HG03066 (cell line): ENCODE measurements around the gene MAP4K5.
"Not testable (repeated sequence)": the region's sequence is repeated elsewhere in the genome, so short reads cannot be mapped to it uniquely, and the experiment has no call there.

Experiments
- ATAC-seq: cut with Tn5 transposase; IDR thresholded peaks from one replicate; pipeline ENCODE4 v1.9.1; 2021; ENCODE audit warnings: low read depth; ENCODE audit not compliant: unreplicated experiment

The MAP4K5 gene

DNA sequence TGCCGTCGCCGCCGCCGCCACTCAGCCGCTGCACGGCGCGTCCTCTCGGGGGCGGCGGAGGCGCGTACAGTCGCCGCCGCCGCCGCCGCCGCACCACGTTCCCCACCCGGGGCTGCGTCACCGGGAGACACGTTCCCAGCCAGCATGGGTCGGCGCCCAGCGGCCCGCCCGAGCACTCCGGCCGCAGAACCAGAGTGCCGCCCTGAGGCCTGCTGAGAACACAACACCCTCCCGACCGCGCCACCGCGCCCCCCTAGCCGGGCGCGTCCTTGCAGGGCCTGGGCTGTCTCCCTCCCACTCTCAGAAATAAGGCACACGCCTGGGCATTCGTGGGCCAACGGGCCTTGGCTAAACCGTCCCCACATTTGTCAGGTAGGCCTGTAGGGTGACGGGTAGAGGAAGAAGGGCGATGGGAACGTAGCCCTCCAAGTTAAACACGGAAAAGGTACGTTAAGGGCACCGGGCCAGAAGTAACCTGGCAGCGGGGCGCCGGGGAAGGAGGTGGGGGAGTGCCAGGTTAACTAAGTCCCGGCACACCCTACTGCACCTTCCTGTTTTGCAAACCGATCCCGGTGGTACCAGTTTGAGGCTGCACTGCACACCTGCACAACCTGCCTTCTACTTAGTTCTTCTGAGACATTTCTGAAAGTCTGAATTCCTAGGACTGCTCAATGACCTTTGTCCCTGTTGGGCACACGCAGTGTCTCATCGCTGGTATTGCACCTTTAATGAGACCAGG lies at the start of gene MAP4K5:
MAP4K5 (minus strand) TSS at position 68 of the 739 bp plus-strand sequence. CDS start 520 bp downstream, outside the sequence.
- peak; percentile 93 for ATAC-seq

DNA sequence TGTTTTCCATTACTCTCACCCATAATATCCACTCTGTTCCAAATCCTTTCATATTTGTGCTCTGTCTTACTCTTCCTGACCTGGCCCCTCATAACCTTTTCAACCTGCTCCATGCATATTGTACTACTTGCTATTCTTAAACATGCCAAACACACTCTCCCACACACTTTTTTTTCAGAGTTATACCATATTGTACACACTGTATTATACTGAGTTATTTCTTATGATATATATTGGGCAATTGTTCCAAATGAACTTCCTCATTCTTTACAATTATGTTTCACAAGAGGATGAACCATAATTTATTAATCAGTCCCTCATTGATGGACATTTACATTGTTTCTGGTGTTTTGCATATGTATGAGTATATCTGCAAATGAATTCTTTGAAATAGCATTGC lies 46.1 kb upstream of the MAP4K5 start:
- ATAC-seq: no peak

DNA sequence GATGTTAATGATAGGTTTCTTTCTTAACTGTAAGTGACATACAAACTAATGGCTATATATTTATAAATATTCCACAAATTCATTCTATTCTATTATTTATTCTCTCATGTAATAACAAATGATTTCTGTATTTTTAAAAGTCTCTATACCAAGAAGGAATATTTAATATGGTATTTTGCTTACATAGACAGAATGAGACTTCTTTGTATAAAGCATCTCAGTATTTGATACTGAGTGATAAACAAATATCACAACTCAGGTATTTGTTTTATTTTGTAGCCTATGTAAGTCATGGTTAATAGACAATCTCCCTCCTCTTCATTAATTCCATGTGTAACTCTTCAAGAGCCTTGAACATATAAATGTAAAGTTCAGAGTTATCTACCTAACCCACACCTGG lies 45.6 kb upstream of the MAP4K5 start:
- no peak for ATAC-seq

DNA sequence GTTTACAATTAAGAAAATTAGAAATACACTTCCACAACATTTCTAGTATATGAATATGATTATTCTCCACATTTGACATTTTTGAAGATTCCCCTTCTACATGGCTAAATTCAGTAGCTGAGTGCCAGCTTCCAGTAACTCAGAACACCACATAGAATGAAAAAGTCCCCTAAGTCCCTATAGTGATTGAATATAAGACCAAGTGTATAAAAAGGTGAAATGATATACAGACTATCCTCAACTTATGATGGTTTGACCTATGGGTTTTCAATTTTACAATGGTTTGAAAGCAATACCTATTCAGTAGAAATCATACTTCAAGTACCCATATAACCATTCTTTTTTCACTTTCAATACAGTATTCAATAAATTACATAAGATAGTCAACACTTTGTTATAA lies 43.4 kb upstream of the MAP4K5 start:
- ATAC-seq: no peak

DNA sequence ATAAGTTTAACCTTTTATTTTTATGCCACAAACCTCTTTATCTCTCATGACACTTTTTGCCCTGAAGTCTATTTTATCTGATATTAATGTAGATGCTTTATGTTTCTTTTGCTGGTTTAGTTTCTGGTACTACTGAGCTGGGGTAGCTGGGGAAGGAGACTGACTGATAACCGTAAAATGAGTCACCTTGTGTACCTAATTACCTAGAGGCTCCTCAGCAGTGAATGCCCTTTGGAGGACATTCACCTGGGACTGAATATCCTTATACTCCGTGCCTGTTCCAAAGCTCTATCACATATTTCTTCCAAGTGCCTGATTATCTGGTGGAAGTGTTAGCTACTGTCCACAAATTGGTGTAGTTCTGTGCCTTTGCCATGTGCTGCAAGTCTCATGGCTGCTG lies 41.5 kb upstream of the MAP4K5 start:
- no peak for ATAC-seq

DNA sequence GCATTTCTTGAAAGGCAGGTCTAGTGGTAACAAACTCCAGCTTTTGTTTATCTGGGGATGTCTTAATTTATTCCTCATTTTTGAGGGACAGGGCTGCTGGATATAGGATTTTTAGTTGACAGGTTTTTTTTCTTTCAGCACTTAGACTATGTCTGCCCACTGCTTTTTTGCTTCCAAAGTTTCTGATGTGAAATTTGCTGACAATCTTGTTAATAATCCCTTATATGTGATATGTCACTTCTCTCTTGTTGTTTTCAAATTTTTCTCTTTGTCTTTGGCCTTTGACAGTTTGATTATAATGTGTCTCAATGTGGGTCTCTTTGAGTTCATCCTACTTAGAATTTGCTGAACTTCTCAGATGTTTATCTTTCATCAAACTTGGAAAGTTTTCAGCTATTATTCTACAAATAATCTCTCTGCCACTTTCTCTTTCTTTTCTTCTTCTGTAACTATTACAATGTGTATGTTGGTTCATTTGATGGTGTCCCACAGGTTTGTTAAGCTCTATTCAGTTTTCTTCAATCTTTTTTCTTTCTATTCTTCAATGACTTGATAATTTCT lies 37.4 kb upstream of the MAP4K5 start:
- no peak for ATAC-seq

DNA sequence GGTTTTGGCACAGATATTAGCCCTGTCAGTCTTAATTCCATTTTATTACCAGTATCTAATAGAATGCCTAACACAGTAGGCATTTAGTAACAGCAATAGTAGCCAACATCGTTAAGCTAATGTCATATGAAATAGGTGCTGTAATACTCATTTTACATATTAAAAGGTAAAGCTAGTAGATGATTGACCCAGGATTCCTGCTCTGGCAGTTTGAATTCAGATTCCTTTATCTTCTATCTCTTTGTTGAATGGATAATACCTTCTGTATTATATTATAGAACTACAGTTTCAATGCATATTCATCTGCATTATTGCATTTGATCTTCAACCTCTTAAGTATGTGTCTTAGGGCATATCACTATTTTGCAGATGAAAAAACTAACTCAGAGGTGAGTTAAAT lies 30.5 kb upstream of the MAP4K5 start:
- no peak for ATAC-seq

DNA sequence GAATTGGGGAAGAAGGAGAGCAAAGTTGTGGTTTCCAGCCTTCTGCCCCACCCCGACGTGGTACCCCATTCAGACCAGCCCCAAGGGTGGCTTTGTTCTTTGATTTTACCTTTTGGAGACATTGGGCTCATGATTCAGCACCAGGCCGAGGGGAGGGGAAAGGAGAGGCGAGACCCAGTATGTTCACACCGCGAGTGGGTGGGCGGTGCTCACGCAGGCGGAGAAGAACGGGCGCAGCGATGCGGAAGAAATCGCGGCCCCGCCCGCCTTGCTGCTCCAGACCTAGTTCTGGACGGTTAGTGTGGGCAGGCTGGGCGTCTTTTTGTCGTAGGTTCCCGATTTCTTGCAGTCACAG lies 28.5 kb upstream of the MAP4K5 start:
- no peak for ATAC-seq

DNA sequence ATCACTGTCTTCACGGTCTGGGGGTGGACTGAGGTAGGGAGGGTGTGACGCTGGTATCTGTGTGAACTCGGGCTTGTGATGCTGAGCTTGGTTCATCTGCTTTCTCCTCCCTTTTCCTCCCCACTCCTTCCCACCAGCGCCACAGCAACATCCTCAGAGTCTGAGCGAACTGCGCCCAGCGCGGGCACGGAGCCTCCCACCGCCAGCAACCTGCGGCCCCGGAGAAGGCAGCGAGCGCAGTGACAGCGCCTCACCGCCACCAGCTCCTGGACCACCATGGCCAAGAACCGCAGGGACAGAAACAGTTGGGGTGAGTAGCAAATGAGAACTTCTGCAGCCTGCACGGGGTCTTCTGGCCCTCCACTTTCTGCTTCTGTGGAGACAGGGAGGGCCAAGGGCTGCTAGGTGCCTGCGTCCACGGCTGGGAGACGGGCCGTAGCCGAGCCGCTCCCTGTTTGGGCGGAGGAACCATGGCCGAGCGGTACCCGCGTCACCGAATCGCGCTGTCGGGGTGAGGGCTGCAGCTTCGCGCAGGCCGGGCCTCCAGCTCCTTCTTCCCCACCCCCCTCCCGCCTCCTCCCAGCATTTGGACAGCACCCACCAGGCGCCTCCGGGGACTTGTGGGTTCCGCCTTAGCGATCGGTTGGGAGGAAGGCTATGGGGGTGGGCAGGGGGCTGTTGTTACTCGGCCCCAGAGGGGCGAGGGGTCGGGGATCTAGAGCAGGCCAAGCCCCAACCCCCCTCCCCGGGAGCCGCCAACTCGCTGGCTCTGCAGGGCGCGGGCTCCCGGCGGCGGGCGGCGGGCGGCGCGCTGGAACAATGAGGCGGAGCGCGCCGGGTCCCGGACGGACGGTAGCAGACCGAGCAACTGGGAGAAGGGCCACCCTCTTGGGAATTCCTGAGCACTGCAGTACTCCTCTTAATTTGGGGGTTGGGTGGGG lies 27.9 kb upstream of the MAP4K5 start, which contains the start of gene ATL1:
ATL1 (plus strand) TSS at position 156 of the 941 bp plus-strand sequence; CDS start at position 277, 121 bp downstream.
- ATAC-seq: no peak

DNA sequence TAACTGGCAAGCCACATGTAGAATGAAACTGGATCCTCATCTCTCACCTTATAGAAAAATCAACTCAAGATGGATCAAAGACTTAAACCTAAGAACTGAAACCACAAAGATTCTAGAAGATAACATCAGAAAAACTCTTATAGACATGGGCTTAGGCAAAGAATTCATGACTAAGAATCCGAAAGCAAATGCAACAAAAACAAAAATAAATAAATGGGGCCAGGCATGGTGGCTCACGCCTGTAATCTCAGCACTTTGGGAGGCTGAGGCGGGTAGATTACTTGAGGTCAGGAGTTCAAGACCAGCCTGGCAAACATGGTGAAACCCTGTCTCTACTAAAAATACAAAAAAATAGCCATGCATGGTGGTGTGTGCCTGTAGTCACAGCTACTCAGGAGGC lies 20.4 kb upstream of the MAP4K5 start:
- ATAC-seq: not testable (repeated sequence)

DNA sequence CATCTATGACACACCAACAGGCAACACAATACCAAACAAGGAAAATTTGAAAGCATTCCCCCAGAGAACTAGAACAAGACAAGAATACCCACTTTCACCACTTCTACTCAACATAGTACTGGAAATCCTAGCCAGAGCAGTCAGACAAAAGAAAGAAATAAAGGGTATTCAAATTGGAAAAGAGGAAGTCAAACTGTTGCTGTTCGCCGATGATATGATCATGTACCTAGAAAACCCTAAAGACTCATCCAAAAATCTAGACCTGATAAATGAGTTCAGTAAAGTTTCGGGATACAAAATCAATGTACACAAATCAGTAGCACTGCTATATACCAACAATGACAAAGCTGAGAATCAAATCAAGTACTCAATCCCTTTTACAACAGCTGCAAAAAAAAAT lies 19.5 kb upstream of the MAP4K5 start:
- ATAC-seq: no peak

DNA sequence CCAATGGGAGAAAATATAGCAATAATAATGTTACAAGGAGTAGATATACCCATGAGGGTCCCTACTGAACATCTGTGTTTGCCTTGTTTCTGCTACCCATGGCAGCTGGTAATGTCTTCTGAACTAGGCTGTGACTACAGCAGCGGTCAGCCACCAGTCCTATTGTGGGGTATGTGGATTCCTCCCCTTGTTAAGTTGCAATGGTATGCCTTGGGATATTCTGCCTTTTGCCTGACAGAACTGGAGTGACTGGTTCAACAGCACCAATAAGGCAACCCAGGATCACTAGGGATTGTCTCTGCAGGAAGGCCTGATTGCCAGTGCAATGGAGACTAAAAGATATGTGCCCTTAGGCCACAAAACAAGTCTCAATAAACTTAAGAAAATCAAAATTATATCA lies 17.9 kb upstream of the MAP4K5 start:
- no peak for ATAC-seq

DNA sequence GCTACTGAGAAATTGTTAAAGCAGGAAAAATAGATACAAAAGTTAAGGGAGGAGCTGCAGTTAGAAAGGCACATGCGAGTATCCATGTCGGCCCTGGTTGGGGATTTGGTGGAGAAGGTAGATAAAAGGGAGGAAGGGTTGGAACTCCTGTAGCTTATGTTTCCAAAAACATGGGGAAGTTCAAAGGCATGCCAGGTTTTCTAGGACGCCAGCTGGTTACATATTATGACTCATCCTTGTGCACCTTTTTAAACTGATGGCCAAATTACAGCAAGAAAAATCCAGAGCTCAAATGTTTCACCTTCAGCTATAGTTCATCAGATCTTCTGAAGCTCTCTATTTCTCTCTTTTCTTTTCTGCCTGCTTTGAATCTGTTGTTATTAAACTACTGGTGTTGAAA lies 13.2 kb upstream of the MAP4K5 start:
- no peak for ATAC-seq

DNA sequence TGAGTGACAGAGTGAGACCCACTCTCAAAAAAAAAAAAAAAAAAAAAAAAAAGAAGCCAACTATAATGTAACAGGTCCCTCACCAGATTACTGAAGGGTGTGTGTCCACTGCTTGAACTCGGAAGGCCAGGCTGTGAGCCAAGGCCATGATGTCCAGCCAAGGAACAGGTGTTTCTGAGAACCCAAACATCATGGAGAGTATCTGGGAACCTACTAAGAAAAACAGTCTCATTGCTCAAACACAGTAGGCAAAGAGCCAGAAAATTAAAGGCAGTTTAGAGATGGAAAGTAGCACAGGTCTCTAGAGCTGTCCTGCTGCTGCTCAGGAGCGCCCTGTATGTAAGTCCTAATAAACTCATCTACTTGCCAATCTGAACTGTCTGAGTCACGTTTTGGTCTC lies 12.5 kb upstream of the MAP4K5 start:
- ATAC-seq: no peak

DNA sequence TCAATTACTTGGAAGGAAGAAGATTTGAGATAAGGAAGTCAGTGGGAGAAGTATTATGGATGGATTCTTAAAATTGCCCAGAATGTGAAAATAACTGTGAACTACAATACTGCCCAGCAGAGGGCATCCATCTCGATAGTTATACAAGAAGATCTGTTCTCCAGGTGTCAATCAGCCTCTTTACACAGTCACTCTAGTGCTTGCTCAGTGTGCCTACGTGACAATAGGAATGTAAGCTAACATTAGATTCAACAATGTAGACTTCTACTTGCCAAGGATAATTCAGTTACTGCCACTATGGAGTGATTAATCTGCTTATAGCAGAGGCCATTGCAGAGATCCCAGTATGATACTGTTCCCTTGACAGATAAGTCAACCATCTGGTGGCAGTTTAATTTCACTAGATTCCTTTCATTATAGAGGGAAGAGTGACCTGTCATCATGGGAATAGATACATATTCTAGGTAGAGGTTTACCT lies 10.6 kb upstream of the MAP4K5 start:
- no peak for ATAC-seq

DNA sequence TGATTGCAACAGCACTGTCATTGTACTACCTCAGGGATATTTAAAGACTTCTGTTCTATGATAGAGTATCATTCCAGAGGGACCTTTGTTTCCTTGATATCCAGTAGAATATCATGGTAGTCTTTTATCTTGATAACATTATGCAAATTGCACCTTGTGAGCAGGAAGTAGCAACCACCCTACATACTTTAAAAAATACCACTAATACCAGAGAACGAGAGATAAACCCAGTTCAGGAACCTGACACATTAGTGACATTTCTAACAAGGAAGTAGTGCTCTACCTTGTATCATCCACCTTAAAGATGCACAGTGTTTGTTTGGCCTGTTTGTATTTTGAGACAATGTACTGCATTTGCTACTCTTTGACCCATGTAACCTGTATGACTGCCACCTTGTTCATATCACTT lies 8.8 kb upstream of the MAP4K5 start:
- ATAC-seq: no peak

DNA sequence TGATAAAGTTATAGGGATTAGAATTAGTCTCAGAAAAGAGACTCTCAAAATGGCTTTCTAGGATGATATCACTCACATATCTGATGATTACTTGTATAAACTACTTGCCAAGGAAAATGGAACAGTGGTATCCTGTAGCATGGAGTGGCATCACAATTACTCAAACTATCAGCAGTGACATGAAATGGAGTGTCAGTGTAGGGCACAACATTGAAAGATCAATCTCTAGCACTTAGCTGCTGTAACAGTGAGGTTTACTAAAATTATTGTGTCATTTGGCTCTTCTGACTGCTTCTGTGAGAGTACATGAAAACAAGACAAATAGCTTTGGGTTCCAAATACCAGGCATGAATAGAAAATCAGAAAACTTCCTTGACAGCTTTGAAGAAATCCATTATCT lies 6.7 kb upstream of the MAP4K5 start:
- ATAC-seq: no peak

DNA sequence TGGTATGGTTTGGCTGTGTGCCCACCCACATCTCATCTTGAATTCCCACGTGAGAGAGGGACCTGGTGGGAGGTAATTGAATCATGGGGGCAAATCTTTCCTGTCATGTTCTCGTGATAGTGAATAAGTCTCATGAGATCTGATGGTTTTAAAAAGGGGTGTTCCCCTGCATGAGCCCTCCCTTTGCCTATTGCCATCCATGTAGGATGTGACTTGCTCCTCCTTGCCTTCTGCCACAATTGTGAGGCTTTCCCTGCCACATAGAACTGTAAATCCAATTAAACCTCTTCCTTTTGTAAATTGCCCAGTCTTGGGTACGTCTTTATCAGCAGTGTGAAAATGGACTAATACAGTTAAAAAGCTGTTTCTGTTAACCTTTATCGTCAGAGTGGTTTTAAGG lies 5.7 kb upstream of the MAP4K5 start:
- not testable (repeated sequence) for ATAC-seq

DNA sequence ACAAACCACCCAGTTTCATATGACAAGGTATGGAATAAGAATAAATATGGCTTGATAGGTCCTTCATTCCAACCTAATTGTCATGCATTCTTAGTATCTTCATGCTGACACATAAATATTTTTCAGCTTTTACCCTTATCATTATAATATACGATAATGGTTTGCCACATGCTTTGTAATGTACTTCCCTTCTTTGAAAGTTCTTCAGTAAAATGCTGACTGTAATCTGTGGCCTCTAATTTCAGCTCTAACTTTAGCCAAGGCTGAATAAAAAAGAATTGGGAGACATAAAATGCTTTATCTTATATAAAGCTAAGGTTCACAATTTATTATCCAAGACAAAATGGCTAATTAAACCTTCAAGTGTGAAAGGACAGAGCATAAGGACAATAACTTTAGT lies 2.6 kb upstream of the MAP4K5 start:
- ATAC-seq: no peak

DNA sequence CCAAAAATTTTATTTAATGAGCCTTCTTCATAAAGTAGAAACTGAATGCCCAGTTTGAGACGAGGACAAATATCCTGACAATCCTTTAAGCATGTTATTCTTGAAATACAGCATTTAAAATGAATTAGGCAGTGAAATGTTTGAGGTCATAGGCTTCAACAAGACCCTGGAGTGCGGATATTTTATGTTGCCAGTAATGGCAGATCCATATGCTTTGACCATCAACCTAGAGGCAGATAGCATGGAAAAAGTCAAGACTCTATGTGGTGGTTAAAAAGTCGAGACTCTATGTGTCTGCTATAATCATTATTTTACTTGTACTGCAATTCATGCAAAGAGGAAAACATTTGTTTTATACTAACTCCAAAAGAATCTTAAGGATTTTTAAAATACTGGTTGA lies 2.0 kb upstream of the MAP4K5 start:
- ATAC-seq: no peak

DNA sequence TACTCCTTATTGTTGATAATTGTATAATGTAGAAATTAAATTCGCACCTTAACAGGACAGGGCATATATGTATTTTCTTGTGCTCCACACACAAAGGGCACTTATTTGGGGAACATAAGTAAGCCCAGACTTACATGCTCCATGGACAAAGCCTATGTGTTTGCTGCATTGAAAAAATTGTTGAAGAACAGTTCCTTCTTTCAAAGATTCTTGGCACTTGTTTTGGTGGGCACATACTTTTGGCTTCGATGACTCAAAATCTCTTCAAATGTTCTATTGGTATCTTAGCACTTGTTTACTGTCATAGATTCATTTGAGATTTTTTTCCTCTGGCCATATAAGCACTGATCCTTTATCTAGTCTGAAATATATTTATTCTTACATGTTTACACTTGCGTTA lies 1.4 kb upstream of the MAP4K5 start:
- no peak for ATAC-seq
